Activated naive CD8-positive, alpha-beta T cell treated with anti-CD3 and anti-CD28 coated beads, Interleukin-2, amount 50 U/mL, for 24 hours (primary cell): Measurements from ENCODE around the gene GCAT.
A peak's percentile ranks its signal among the peaks of the same experiment; 100 is the strongest.

Source experiments
- ATAC-seq: fragments of 150-1000 bp; cut with Tn5 transposase; one replicate; pipeline ENCODE4 v1.10.0; 2021
- DNase-seq: peaks from one replicate; pipeline ENCODE4 v3.0.0; 2021
- H3K27ac Mint-ChIP-seq: one replicate; pipeline ENCODE4 v1.8.0; 2021; ENCODE audit warnings: mild to moderate bottlenecking, mixed read lengths
- H3K27me3 Mint-ChIP-seq: one replicate; pipeline ENCODE4 v1.8.0; 2021; ENCODE audit warnings: mixed read lengths
- H3K36me3 Mint-ChIP-seq: one replicate; pipeline ENCODE4 v1.8.0; 2021; ENCODE audit warnings: low read depth, mixed read lengths
- H3K4me1 Mint-ChIP-seq: one replicate; pipeline ENCODE4 v1.8.0; 2021; ENCODE audit warnings: mixed read lengths
- H3K4me3 Mint-ChIP-seq: one replicate; pipeline ENCODE4 v1.8.0; 2021; ENCODE audit warnings: mild to moderate bottlenecking, moderate library complexity, mixed read lengths
- H3K9me3 Mint-ChIP-seq: one replicate; pipeline ENCODE4 v1.8.0; 2021; ENCODE audit warnings: mixed read lengths

GCAT gene

GRCh38 chr22:37831472-37831871 is 23.7 kb downstream of the GCAT start:
- Mint-ChIP-seq H3K9me3 (no peaks in the 10 kb centered on the region), H3K4me1 (no peaks in the 10 kb centered on the region), H3K27ac (no peak overlapping the region), H3K27me3 (no peaks in the 10 kb centered on the region), H3K4me3 (no peak overlapping the region), H3K36me3 (peaks cover 18% of the 10 kb centered on the region)
- ATAC-seq = no peak
- DNase-seq = no peak

GRCh38 chr22:37832022-37832857 is 24.5 kb downstream of the GCAT start:
- no peak for ATAC-seq
- H3K27me3 Mint-ChIP-seq = no peaks in the 10 kb centered on the region
- no peak for DNase-seq
- no peak overlapping the region for H3K27ac Mint-ChIP-seq
- no peak overlapping the region for H3K4me3 Mint-ChIP-seq
- peaks cover 18% of the 10 kb centered on the region for H3K36me3 Mint-ChIP-seq
- H3K9me3 Mint-ChIP-seq = no peaks in the 10 kb centered on the region
- no peaks in the 10 kb centered on the region for H3K4me1 Mint-ChIP-seq

GRCh38 chr22:37842015-37842793 is 34.5 kb downstream of the GCAT start:
- Mint-ChIP-seq H3K4me1 (peaks cover 24% of the 10 kb centered on the region), H3K36me3 (peaks cover 18% of the 10 kb centered on the region), H3K4me3 (peak overlapping the region; percentile 90), H3K27me3 (no peaks in the 10 kb centered on the region), H3K9me3 (no peaks in the 10 kb centered on the region), H3K27ac (no peak overlapping the region)
- ATAC-seq (no peak), DNase-seq (no peak)

- Mint-ChIP-seq H3K27me3 (no peaks in the 10 kb centered on the region), H3K9me3 (no peaks in the 10 kb centered on the region), H3K27ac (peak overlapping the region; percentile 92), H3K4me1 (peaks cover 36% of the 10 kb centered on the region), H3K4me3 (peak overlapping the region; percentile 90), H3K36me3 (peaks cover 22% of the 10 kb centered on the region)
- ATAC-seq = peak; percentile 37
- peak; percentile 66 for DNase-seq
These were observed 36.0 kb downstream of the GCAT start for GRCh38 chr22:37843741-37844089.

GRCh38 chr22:37844904-37845329 is 37.2 kb downstream of the GCAT start:
- Mint-ChIP-seq H3K4me3 (peak overlapping the region; percentile 77), H3K27me3 (no peaks in the 10 kb centered on the region), H3K9me3 (no peaks in the 10 kb centered on the region), H3K4me1 (peaks cover 43% of the 10 kb centered on the region), H3K27ac (no peak overlapping the region), H3K36me3 (peaks cover 28% of the 10 kb centered on the region)
- ATAC-seq = no peak
- DNase-seq = no peak

GRCh38 chr22:37846433-37846832 is 38.7 kb downstream of the GCAT start:
- Mint-ChIP-seq H3K9me3 (no peaks in the 10 kb centered on the region), H3K36me3 (peaks cover 37% of the 10 kb centered on the region), H3K4me3 (no peak overlapping the region), H3K4me1 (peaks cover 57% of the 10 kb centered on the region), H3K27me3 (no peaks in the 10 kb centered on the region), H3K27ac (no peak overlapping the region)
- DNase-seq (no peak), ATAC-seq (no peak)

GRCh38 chr22:37848587-37849088 is 40.9 kb downstream of the GCAT start:
- Mint-ChIP-seq H3K36me3 (peaks cover 44% of the 10 kb centered on the region), H3K4me1 (peaks cover 57% of the 10 kb centered on the region), H3K27me3 (no peaks in the 10 kb centered on the region), H3K4me3 (peak overlapping the region; percentile 97), H3K27ac (peak overlapping the region; percentile 98), H3K9me3 (no peaks in the 10 kb centered on the region)
- DNase-seq (peak; percentile 28), ATAC-seq (no peak)

GRCh38 chr22:37849089-37849751 is 41.5 kb downstream of the GCAT start, which contains the start of gene EIF3L:
Gene EIF3L (plus strand): TSS chr22:37849419. CDS start chr22:37849450, 31 bp downstream.
- H3K9me3 Mint-ChIP-seq = no peaks in the 10 kb centered on the region
- peak; percentile 92 for DNase-seq
- H3K36me3 Mint-ChIP-seq = peaks cover 49% of the 10 kb centered on the region
- no peaks in the 10 kb centered on the region for H3K27me3 Mint-ChIP-seq
- peak; percentile 81 for ATAC-seq
- H3K4me1 Mint-ChIP-seq = peaks cover 61% of the 10 kb centered on the region
- peak within 1 kb of the TSS; percentile 97 for H3K4me3 Mint-ChIP-seq
- H3K27ac Mint-ChIP-seq = peak within 1 kb of the TSS; percentile 98

- Mint-ChIP-seq H3K4me1 (peaks cover 54% of the 10 kb centered on the region), H3K27ac (peak overlapping the region; percentile 62), H3K27me3 (no peaks in the 10 kb centered on the region), H3K4me3 (peak overlapping the region; percentile 97), H3K9me3 (no peaks in the 10 kb centered on the region), H3K36me3 (peaks cover 65% of the 10 kb centered on the region)
- DNase-seq = no peak
- no peak for ATAC-seq
These were observed 43.1 kb downstream of the GCAT start for GRCh38 chr22:37850801-37851200.

GRCh38 chr22:37852418-37852817 is 44.7 kb downstream of the GCAT start:
- DNase-seq = no peak
- Mint-ChIP-seq H3K27ac (peak overlapping the region; percentile 40), H3K4me3 (no peak overlapping the region), H3K4me1 (peaks cover 52% of the 10 kb centered on the region), H3K9me3 (no peaks in the 10 kb centered on the region), H3K27me3 (no peaks in the 10 kb centered on the region), H3K36me3 (peaks cover 72% of the 10 kb centered on the region)
- ATAC-seq = no peak

GRCh38 chr22:37854946-37855345 is 47.2 kb downstream of the GCAT start:
- no peaks in the 10 kb centered on the region for H3K27me3 Mint-ChIP-seq
- no peak overlapping the region for H3K4me3 Mint-ChIP-seq
- DNase-seq (no peak), ATAC-seq (no peak)
- peaks cover 34% of the 10 kb centered on the region for H3K4me1 Mint-ChIP-seq
- H3K9me3 Mint-ChIP-seq = no peaks in the 10 kb centered on the region
- H3K36me3 Mint-ChIP-seq = peaks cover 67% of the 10 kb centered on the region
- no peak overlapping the region for H3K27ac Mint-ChIP-seq

GRCh38 chr22:37855462-37855861 is 47.7 kb downstream of the GCAT start:
- Mint-ChIP-seq H3K27ac (peak overlapping the region; percentile 32), H3K27me3 (no peaks in the 10 kb centered on the region), H3K36me3 (peaks cover 69% of the 10 kb centered on the region), H3K9me3 (no peaks in the 10 kb centered on the region), H3K4me1 (peaks cover 30% of the 10 kb centered on the region), H3K4me3 (no peak overlapping the region)
- ATAC-seq = no peak
- DNase-seq = no peak

GRCh38 chr22:37860796-37861421 is 53.2 kb downstream of the GCAT start:
- Mint-ChIP-seq H3K9me3 (no peaks in the 10 kb centered on the region), H3K4me3 (no peak overlapping the region), H3K4me1 (peaks cover 6% of the 10 kb centered on the region), H3K27me3 (no peaks in the 10 kb centered on the region), H3K36me3 (peaks cover 67% of the 10 kb centered on the region), H3K27ac (no peak overlapping the region)
- DNase-seq = no peak
- no peak for ATAC-seq
